HG02885 (cell line): ENCODE measurements around the gene ZNF853.
"Not testable (repeated sequence)": the region's sequence is repeated elsewhere in the genome, so short reads cannot be mapped to it uniquely, and the experiment has no call there.

Source experiments
- ATAC-seq: cut with Tn5 transposase; IDR thresholded peaks from one replicate; pipeline ENCODE4 v1.9.1; 2021; ENCODE audit warnings: mild to moderate bottlenecking; ENCODE audit not compliant: unreplicated experiment, poor library complexity

The ZNF853 gene

GRCh38 chr7:6634021-6634420 lies 18.6 kb downstream of the ZNF853 start:
- ATAC-seq: no peak

GRCh38 chr7:6634971-6635370 lies 19.6 kb downstream of the ZNF853 start:
- ATAC-seq: not testable (repeated sequence)

GRCh38 chr7:6636741-6637543 lies 21.5 kb downstream of the ZNF853 start, which contains the start of gene ZNF316:
Gene ZNF316, plus strand, starts transcription at chr7:6637318. Its CDS starts 5,092 bp downstream, at chr7:6642410.
- ATAC-seq: peak; percentile 77

- peak; percentile 84 for ATAC-seq
These were observed 22.3 kb downstream of the ZNF853 start for GRCh38 chr7:6637544-6638229.

GRCh38 chr7:6639032-6639431 lies 23.6 kb downstream of the ZNF853 start:
- no peak for ATAC-seq

- ATAC-seq: no peak
These were observed 24.2 kb downstream of the ZNF853 start for GRCh38 chr7:6639627-6640026.

- ATAC-seq: no peak
These were observed 24.9 kb downstream of the ZNF853 start for GRCh38 chr7:6640246-6640721.

GRCh38 chr7:6641305-6642035 lies 26.1 kb downstream of the ZNF853 start:
- ATAC-seq: no peak

GRCh38 chr7:6642239-6642839 lies 26.9 kb downstream of the ZNF853 start:
- ATAC-seq: no peak

GRCh38 chr7:6642861-6643640 lies 27.6 kb downstream of the ZNF853 start:
- ATAC-seq: no peak

GRCh38 chr7:6643915-6644625 lies 28.7 kb downstream of the ZNF853 start:
- ATAC-seq: no peak

- ATAC-seq: no peak
These were observed 29.3 kb downstream of the ZNF853 start for GRCh38 chr7:6644728-6645127.

GRCh38 chr7:6646465-6646864 lies 31.1 kb downstream of the ZNF853 start:
- no peak for ATAC-seq

GRCh38 chr7:6647080-6647479 lies 31.7 kb downstream of the ZNF853 start:
- no peak for ATAC-seq

GRCh38 chr7:6647541-6647940 lies 32.1 kb downstream of the ZNF853 start:
- ATAC-seq: no peak

GRCh38 chr7:6648066-6648814 lies 32.8 kb downstream of the ZNF853 start:
- no peak for ATAC-seq

GRCh38 chr7:6648815-6649104 lies 33.4 kb downstream of the ZNF853 start:
- no peak for ATAC-seq

GRCh38 chr7:6649241-6649961 lies 34.0 kb downstream of the ZNF853 start:
- no peak for ATAC-seq
